ENCODE data around the gene RPL13. TPM values are rescaled to one million over a fixed set of nuclear protein-coding genes. Genes with fewer than 3 reads are reported as not detected.

Gene RPL13
- total RNA-seq, 1 donor from 2014 or later = 9,109 TPM

DNA sequence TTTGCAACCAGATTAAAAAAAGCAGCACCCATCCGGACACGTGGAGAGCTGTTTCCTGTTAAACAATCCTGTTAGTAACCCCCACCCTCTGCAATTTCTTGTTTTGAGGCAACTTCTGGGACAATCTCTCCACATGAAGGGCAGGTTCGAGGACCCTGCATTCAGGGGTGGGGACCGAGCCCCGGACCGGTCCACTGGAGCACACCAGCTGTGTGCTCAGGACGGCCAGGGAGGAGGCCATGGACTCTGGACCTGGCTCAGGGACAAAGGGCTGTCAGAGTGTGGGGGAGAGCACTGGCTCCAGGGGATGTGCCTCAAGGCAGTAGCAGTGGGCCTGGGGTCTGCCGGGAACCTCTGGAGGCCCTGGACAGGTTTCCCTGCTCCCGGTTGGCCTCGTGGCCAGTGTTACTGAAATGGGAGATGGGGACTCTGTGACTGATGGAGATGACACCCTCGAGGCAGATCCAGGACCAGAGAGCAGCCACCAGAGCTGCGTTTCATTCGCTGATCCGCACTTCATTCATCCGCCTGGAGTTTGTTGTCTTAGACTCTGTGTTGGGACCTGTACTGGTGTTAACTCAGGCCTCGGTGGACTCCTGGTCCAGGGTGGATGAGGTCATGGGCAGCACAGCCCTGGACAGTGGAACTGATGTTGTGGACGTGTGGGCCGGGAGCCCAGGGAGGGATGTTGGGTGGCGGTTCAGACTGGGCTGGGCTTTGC lies 12.2 kb downstream of the RPL13 start:
- DNase-seq (ENCODE audit: low read depth) = no peak
- no peak overlapping the region for H3K4me3 ChIP-seq (ENCODE audit: low read depth, low read length)
- TF ChIP-seq, protein P1, sequence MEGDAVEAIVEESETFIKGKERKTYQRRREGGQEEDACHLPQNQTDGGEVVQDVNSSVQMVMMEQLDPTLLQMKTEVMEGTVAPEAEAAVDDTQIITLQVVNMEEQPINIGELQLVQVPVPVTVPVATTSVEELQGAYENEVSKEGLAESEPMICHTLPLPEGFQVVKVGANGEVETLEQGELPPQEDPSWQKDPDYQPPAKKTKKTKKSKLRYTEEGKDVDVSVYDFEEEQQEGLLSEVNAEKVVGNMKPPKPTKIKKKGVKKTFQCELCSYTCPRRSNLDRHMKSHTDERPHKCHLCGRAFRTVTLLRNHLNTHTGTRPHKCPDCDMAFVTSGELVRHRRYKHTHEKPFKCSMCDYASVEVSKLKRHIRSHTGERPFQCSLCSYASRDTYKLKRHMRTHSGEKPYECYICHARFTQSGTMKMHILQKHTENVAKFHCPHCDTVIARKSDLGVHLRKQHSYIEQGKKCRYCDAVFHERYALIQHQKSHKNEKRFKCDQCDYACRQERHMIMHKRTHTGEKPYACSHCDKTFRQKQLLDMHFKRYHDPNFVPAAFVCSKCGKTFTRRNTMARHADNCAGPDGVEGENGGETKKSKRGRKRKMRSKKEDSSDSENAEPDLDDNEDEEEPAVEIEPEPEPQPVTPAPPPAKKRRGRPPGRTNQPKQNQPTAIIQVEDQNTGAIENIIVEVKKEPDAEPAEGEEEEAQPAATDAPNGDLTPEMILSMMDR (conservative IDR thresholded peaks at IDR 0.05; ENCODE audit: low read depth, low read length) = no peak

DNA sequence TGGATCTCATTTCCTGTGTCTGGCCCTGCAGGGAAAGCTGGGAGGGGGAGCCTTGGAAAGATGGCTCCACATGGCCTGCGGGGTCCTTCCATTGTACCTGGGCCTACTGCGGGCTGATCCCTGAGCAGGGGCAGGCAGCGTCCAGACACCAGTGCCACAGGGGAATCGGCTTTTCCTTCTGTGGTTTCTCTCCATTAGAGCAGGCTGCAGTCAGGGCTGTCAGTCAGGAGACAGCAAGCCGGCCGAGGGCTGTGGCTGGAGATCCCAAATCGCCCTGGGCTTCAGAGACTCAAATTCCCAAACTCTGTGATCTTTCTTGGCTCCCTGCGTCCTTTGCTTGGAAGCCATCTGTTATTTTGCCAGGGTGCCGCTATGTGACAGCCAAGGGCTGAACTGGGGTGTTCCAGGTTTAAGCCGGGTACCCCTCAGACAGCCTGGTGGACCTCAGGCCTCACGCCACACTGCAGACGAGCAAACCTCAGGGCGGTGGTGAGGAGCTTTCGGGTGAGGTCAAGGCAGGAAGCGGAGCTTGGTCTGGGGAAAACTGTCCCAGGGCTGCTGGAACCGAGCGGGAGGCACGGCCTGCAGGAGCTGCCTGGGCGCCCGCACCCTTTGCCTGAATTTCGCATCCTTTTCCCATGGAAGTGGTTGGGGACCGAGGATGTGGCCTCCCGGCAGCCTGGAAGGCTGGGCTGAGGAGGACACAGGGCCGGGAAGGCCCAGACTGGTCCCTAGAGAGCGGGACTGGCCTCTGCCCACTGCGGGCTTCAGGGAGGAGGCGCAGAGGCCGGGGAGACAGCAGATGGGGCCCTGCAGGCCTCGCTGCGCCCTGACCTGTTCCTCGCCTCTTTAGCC lies 13.6 kb downstream of the RPL13 start:
- TF ChIP-seq, protein P1 (conservative IDR thresholded peaks at IDR 0.05; ENCODE audit: low read depth, low read length) = no peak
- peak overlapping the region; percentile 62 for H3K4me3 ChIP-seq (ENCODE audit: low read depth, low read length)
- DNase-seq (ENCODE audit: low read depth) = no peak

DNA sequence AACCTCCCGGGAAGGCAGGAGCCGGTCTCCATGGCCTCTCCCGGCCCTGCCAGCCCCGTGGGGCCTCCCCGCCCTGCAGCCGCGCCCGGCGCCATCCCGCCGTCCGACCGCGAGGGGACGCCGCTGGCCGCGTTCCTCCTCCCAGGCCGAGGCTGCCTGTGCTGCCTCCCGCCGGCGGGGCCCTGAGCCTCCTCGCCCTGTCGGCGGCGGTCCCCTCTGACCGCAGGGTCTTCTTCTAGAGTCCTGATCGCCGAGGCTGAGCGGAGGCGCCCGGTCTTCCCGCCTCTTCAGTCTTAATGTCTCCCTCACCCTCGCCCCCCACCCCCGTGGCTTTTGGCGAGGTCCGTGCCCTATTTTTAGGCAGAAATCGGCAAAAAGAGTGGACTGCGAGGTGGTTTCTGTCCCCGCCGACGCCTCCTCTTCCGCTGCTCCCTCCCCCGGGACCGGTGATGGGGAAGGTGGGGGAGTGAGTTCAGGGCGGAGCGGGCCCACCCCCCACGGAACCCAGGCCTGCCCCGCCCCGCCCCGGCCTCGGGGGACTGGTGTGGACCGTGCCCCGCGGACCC lies 14.3 kb downstream of the RPL13 start:
- TF ChIP-seq, protein P1 (conservative IDR thresholded peaks at IDR 0.05; ENCODE audit: low read depth, low read length) = peak; percentile 56
- DNase-seq (ENCODE audit: low read depth) = no peak
- peak overlapping the region; percentile 62 for H3K4me3 ChIP-seq (ENCODE audit: low read depth, low read length)

DNA sequence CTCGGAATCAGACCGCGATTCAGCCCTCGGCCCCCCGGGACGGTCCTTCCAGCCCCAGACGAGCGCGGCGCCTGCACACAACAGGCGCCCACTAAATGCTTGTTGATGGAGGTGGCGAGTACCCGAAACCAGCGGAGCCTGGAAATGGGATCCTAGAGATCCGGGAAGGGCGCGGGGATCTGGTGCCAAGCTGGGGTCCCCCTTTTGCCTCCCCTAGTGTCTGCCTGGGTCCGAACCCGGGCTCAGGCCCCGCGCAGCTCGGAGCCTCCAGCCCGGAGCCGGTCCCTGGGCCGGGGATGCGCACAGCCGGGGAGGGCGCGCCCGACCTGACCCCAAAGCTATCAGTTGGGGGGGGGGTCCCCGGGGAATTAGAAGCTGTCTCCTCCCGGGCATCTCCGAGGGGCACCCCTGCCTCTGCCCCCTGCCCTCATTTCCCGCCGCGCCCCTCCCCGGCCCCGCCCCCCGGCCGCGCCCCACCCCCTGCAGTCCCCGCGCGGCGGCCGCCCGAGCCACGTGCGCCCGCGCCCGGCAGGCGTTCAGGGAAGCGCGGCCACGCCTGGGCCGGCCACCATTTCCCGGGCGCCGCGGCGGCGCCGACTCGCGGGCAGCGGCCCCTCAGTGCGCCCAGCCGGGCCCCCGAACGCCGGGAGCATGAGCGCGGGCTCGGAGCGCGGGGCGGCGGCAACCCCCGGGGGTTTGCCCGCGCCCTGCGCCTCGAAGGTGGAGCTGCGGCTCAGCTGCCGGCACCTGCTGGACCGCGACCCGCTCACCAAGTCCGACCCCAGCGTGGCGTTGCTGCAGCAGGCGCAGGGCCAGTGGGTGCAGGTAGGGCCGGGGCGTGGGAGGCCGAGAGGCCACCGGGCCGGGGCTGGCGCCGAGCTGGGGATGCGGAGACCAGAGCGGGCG lies 15.0 kb downstream of the RPL13 start, which contains the start of gene CPNE7:
CPNE7 (plus strand) TSS at position 512 of the 906 bp plus-strand sequence; CDS start at position 652, 140 bp downstream.
- H3K4me3 ChIP-seq (ENCODE audit: low read depth, low read length) = peak within 1 kb of the TSS; percentile 72
- no peak for DNase-seq (ENCODE audit: low read depth)
- TF ChIP-seq, protein P1 (conservative IDR thresholded peaks at IDR 0.05; ENCODE audit: low read depth, low read length) = no peak

DNA sequence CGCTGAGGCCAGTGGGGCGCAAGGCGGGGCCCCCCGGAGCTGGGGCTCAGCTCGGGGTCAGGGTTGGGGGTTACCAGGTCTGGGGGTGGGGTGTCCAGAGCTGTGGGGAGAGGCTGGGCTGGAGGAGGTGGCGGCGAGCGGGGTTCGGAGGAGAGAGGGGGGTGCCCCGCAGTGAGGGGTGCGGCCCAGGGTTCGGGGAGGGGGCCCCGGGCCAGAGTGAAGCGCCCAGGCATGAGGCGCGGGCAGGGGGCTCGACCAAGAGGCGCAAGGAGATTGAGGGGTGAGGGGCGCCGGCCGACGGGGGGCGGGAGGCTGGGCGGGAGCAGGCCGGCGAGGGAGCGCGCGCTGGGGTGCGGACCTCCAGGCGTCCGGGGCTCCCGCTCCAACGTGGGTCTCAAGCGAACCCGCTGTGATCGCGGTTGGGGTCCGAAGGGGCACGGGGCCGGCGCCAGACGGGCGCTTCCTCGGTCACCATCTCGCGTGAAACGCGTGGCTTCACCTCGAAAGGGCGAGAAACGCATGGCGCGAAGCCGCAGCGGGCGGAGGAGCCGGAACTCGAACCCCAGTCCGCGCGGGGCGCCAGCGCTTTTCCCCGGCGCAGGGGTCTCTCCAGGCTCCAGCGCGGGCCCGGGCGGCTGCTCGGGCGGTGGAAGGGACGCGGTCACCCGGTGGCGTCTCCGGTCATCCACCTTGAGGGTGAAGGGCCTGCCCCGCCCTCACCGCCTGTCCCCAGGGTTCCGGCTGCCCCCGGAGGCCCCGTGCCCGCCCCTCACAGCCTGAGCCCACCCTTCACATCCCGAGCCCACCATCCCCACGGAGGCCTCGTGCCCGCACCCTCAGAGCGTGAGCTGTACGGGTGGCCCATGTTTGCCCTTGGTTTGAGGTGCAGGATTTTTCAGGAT lies 15.9 kb downstream of the RPL13 start:
- TF ChIP-seq, protein P1 (conservative IDR thresholded peaks at IDR 0.05; ENCODE audit: low read depth, low read length) = no peak
- DNase-seq (ENCODE audit: low read depth) = no peak
- H3K4me3 ChIP-seq (ENCODE audit: low read depth, low read length) = peak overlapping the region; percentile 72
